ENCODE data around the gene TENT5C.

TENT5C gene

GRCh38 chr1:117569856-117570255 is 36.0 kb upstream of the TENT5C start:
- TF ChIP-seq, protein P1, sequence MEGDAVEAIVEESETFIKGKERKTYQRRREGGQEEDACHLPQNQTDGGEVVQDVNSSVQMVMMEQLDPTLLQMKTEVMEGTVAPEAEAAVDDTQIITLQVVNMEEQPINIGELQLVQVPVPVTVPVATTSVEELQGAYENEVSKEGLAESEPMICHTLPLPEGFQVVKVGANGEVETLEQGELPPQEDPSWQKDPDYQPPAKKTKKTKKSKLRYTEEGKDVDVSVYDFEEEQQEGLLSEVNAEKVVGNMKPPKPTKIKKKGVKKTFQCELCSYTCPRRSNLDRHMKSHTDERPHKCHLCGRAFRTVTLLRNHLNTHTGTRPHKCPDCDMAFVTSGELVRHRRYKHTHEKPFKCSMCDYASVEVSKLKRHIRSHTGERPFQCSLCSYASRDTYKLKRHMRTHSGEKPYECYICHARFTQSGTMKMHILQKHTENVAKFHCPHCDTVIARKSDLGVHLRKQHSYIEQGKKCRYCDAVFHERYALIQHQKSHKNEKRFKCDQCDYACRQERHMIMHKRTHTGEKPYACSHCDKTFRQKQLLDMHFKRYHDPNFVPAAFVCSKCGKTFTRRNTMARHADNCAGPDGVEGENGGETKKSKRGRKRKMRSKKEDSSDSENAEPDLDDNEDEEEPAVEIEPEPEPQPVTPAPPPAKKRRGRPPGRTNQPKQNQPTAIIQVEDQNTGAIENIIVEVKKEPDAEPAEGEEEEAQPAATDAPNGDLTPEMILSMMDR (IDR thresholded peaks at IDR 0.05; ENCODE audit: insufficient read depth, low read length, missing control alignments): no peak
- DNase-seq (ENCODE audit: low read depth, low spot score): no peak
- H3K4me3 ChIP-seq (ENCODE audit: low read depth, low read length): no peak overlapping the region
- POLR2A ChIA-PET: no interaction called here
- CTCF ChIA-PET: interaction anchor here (1.0 to 2.1 kb wide), 2 partner anchors 35 to 188 kb away, joined by 3 to 6 read pairs; no protein-coding TSS in a partner anchor

DNA sequence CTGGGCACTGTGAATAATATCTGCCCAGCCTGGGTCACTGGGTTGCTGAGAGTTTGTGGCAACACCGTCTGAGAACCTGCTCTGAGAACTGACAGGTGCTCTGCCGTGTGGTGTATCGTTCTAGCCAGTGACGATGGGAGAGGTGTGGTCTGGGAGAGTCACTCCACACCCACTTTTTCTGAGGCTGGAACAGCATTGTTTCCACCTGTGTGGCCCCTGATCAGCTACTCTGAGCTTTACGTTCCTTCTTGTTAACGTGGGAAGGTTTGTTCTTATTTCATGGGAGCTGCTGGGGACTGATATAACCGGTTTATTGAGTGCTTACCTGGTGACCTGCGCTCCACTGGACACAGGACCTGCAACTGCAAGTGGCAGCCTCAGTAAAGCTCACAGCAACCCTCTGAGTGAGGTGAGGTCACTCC is 34.8 kb upstream of the TENT5C start:
- POLR2A ChIA-PET: no interaction called here
- DNase-seq (ENCODE audit: low read depth, low spot score): no peak
- TF ChIP-seq, protein P1 (IDR thresholded peaks at IDR 0.05; ENCODE audit: insufficient read depth, low read length, missing control alignments): no peak
- CTCF ChIA-PET: interaction anchor here (1.0 kb wide), 1 partner anchor 187 kb away, joined by 3 read pairs; no protein-coding TSS in a partner anchor
- H3K4me3 ChIP-seq (ENCODE audit: low read depth, low read length): no peak overlapping the region

DNA sequence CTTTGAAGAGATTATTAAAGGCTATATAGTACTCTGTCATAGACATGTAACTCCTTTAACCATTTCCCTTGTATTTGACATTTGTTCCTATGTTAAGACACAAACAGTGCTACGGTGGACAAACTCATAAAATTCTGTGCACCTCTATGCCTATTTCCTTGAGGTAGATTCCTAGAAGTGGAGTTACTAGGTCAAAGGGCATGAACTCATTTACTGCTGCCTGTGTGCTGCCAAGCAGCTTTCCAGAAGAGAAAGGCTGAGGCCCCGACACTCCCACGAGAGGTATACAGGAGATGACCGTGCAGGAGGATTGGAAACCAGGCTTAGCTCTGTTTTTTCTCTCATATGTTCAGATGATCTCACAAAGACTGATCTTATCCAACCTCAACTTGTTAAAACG is 34.4 kb upstream of the TENT5C start:
- no peak for DNase-seq (ENCODE audit: low read depth, low spot score)
- TF ChIP-seq, protein P1 (IDR thresholded peaks at IDR 0.05; ENCODE audit: insufficient read depth, low read length, missing control alignments): no peak
- POLR2A ChIA-PET: interaction anchor here (0.5 kb wide), 1 partner anchor 44 kb away, joined by 3 read pairs; no protein-coding TSS in a partner anchor
- H3K4me3 ChIP-seq (ENCODE audit: low read depth, low read length): no peak overlapping the region
- CTCF ChIA-PET: no interaction called here

GRCh38 chr1:117572546-117572945 is 33.3 kb upstream of the TENT5C start:
- TF ChIP-seq, protein P1 (IDR thresholded peaks at IDR 0.05; ENCODE audit: insufficient read depth, low read length, missing control alignments): no peak
- H3K4me3 ChIP-seq (ENCODE audit: low read depth, low read length): no peak overlapping the region
- POLR2A ChIA-PET: no interaction called here
- CTCF ChIA-PET: no interaction called here
- DNase-seq (ENCODE audit: low read depth, low spot score): no peak

DNA sequence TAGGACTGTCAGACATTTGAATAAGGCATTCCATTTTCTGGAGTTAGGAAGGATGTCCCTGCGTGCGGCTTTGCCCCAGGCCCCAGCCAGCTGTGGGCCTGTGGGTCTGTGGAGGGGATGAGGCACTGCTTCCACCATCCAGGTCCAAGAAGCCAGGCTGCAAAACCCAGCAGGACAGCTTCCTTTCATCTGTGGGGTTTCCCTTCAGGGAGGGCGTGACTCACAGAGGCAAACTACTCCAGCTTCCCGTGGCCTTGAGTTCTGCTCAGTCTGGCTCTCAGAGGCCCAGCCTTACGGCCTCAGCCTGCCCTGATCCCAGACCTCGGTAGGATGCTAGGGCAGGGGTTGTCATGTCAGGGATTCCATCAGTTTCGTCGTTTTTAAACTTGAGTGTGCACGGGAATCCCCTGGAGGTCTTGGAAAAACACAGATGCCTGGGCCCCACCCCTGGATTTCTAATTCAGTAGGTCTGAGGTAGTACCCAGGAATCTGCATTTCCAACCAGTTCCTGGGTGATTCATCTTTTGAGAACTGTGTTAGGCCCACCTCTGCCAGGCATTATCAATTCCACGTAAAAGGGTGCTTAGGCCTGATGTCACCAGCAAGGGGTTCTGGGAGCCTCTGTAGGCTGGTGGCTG is 32.3 kb upstream of the TENT5C start:
- ChIA-PET CTCF (no interaction called here), POLR2A (no interaction called here)
- DNase-seq (ENCODE audit: low read depth, low spot score): no peak
- TF ChIP-seq, protein P1 (IDR thresholded peaks at IDR 0.05; ENCODE audit: insufficient read depth, low read length, missing control alignments): no peak
- H3K4me3 ChIP-seq (ENCODE audit: low read depth, low read length): no peak overlapping the region

DNA sequence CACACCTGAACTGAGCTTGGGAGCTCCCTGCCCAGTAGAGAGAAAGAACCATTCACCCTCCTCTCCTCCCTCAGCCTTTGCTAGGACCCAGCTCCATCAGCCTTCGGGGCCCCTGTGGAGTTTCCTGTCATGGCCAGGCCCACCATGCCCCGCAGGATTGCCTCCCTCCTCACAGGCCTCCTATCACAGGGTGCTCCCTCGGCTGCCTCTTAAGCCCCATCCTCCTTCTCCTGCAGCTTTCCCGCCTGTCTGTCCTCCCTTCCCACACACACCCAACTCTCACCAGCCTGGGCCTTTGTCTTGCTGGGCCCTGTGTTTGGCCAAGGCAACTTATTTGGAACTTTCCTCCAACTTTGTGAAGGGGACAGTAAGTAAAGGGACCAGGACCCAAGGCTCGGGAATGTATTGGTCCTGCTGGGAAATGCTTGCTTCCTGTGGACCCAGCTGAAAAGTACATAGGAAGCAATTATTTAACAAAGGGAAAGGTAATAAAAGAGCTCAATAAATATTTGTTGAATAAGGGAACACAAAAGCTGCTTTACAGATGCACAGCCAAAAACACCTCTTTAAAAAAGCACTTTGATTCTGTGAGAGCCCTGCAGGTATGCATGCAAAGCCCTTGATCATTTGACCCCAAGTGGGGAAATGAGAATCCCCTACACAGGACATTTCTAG is 31.6 kb upstream of the TENT5C start:
- H3K4me3 ChIP-seq (ENCODE audit: low read depth, low read length): no peak overlapping the region
- TF ChIP-seq, protein P1 (IDR thresholded peaks at IDR 0.05; ENCODE audit: insufficient read depth, low read length, missing control alignments): no peak
- ChIA-PET POLR2A (no interaction called here), CTCF (interaction anchor here (1.1 kb wide), 1 partner anchor 45 kb away, joined by 3 read pairs; no protein-coding TSS in a partner anchor)
- no peak for DNase-seq (ENCODE audit: low read depth, low spot score)

All from AG04449 (cell line).